Tibial nerve (tissue), 4 donors: ENCODE results near the gene PRPF18.

Experiments used
- EP300 ChIP-seq, 2 donors: sonication (generic); formaldehyde crosslinking; IDR thresholded peaks; one replicate each; pipeline ENCODE4 v1.6.1; 2017; ENCODE audit warnings: antibody characterized with exemption in 2 of 2, mild to moderate bottlenecking in 1 of 2
- POLR2A ChIP-seq, 2 donors: fragments of 450-650 bp; IDR thresholded peaks; one replicate each; pipeline ENCODE4 v1.6.1; 2017; ENCODE audit warnings: antibody characterized with exemption in 2 of 2, mild to moderate bottlenecking in 2 of 2, moderate library complexity in 2 of 2
- TF ChIP-seq, protein P1 (sequence below), 5 experiments: fragments of 200-600 bp in 3 of 5; fragments of 450-650 bp in 2 of 5; sonication (generic) in 3 of 5; IDR thresholded peaks; one replicate each; pipeline ENCODE4 v1.5.1; 2016 to 2019; ENCODE audit warnings: antibody characterized with exemption in 5 of 5, mild to moderate bottlenecking in 3 of 5, moderate library complexity in 2 of 5

DNA sequence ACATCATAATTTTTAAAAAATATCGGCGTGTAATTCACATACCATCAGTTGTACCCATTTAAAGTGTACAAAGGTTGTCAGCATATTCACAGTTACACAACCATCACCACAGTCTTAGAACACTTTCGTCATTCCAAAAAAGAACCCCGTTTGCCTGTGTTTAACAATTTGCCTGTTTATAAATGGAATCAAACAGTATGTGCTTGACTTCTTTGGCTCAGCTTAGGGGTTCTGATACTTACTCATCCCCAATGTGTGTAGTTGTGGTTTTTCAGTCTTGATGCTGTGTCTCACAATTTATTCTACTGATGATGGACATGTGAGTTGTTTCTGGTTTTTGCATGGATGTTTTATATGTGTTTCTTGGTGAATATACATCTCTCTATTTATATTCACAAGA is 50.0 kb downstream of the PRPF18 start:
- TF ChIP-seq, protein P1, sequence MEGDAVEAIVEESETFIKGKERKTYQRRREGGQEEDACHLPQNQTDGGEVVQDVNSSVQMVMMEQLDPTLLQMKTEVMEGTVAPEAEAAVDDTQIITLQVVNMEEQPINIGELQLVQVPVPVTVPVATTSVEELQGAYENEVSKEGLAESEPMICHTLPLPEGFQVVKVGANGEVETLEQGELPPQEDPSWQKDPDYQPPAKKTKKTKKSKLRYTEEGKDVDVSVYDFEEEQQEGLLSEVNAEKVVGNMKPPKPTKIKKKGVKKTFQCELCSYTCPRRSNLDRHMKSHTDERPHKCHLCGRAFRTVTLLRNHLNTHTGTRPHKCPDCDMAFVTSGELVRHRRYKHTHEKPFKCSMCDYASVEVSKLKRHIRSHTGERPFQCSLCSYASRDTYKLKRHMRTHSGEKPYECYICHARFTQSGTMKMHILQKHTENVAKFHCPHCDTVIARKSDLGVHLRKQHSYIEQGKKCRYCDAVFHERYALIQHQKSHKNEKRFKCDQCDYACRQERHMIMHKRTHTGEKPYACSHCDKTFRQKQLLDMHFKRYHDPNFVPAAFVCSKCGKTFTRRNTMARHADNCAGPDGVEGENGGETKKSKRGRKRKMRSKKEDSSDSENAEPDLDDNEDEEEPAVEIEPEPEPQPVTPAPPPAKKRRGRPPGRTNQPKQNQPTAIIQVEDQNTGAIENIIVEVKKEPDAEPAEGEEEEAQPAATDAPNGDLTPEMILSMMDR (IDR thresholded peaks at IDR 0.05) = no peak
- TF ChIP-seq EP300 (IDR thresholded peaks at IDR 0.05) (no peak), POLR2A (IDR thresholded peaks at IDR 0.05) (no peak)
